WTC11 (cell line): Measurements from ENCODE around the gene SH3D21. TPM values are rescaled to one million over a fixed set of nuclear protein-coding genes. Genes with fewer than 3 reads are reported as not detected.
A peak's percentile ranks its signal among the peaks of the same experiment; 100 is the strongest.

Experiments used
- ATAC-seq: fragments of 200-7000 bp; cut with Tn5 transposase; 2 replicates; pipeline ENCODE4 v1.10.0; 2021; ENCODE audit warnings: mild to moderate bottlenecking, moderate library complexity
- CTCF ChIA-PET: fragments of 300-600 bp; sonication (Branson Sonifier 250); formaldehyde crosslinking; loops from one replicate; lab custom pipeline; 2021; ENCODE audit warnings: antibody characterized with exemption; lab: Charles Lee
- POLR2A ChIA-PET: fragments of 350-600 bp; sonication (Branson Sonifier 250); formaldehyde crosslinking; loops from one replicate; lab custom pipeline; 2021; ENCODE audit warnings: antibody characterized with exemption; lab: Charles Lee
- DNase-seq: peaks from one replicate; pipeline ENCODE4 v3.0.0; 2021; ENCODE audit warnings: low spot score
- H3K27ac Mint-ChIP-seq: 2 replicates; pipeline ENCODE4 v1.8.0; 2021; ENCODE audit warnings: mixed read lengths
- H3K27me3 Mint-ChIP-seq: 2 replicates; pipeline ENCODE4 v1.8.0; 2021; ENCODE audit warnings: low read depth, mild to moderate bottlenecking, moderate library complexity, mixed read lengths
- H3K36me3 Mint-ChIP-seq: 2 replicates; pipeline ENCODE4 v1.8.0; 2021; ENCODE audit warnings: mixed read lengths
- H3K4me1 Mint-ChIP-seq: 2 replicates; pipeline ENCODE4 v1.8.0; 2022; ENCODE audit warnings: mixed read lengths
- H3K4me3 Mint-ChIP-seq: 2 replicates; pipeline ENCODE4 v1.8.0; 2021; ENCODE audit warnings: mild to moderate bottlenecking, moderate library complexity, mixed read lengths
- H3K9me3 Mint-ChIP-seq: 2 replicates; pipeline ENCODE4 v1.8.0; 2021; ENCODE audit warnings: mixed read lengths
- CBFB ChIP-seq: sonication (generic); formaldehyde crosslinking; IDR thresholded peaks from 2 replicates; pipeline ENCODE4 v1.8.1; 2022; ENCODE audit warnings: mild to moderate bottlenecking, low read depth, missing genetic modification reagents
- ELF4 ChIP-seq: sonication (generic); formaldehyde crosslinking; IDR thresholded peaks from 2 replicates; pipeline ENCODE4 v1.8.1; 2022; ENCODE audit warnings: low read depth, mild to moderate bottlenecking, moderate library complexity, missing genetic modification reagents
- EMX1 ChIP-seq: fragments of 250-450 bp; sonication (Bioruptor Pico); IDR thresholded peaks from 2 replicates; pipeline ENCODE4 v1.8.0; 2021; ENCODE audit warnings: mild to moderate bottlenecking
- ESRRA ChIP-seq: sonication (generic); formaldehyde crosslinking; IDR thresholded peaks from 2 replicates; pipeline ENCODE4 v1.8.1; 2022; ENCODE audit warnings: mild to moderate bottlenecking, missing genetic modification reagents, borderline replicate concordance
- FOXK1 ChIP-seq: sonication (generic); formaldehyde crosslinking; IDR thresholded peaks from 2 replicates; pipeline ENCODE4 v1.8.0; 2022; ENCODE audit warnings: mild to moderate bottlenecking, moderate library complexity, missing genetic modification reagents
- HMGA2 ChIP-seq: fragments of 250-450 bp; sonication (Bioruptor Pico); IDR thresholded peaks from 2 replicates; pipeline ENCODE4 v1.4.0; 2021; ENCODE audit warnings: mild to moderate bottlenecking, moderate library complexity
- IRF1 ChIP-seq: sonication (generic); formaldehyde crosslinking; IDR thresholded peaks from 2 replicates; pipeline ENCODE4 v1.8.0; 2023; ENCODE audit warnings: missing genetic modification reagents
- MYBL2 ChIP-seq: sonication (generic); formaldehyde crosslinking; IDR thresholded peaks from 2 replicates; pipeline ENCODE4 v1.8.1; 2023; ENCODE audit warnings: mild to moderate bottlenecking, moderate library complexity, missing genetic modification reagents
- OVOL2 ChIP-seq: fragments of 250-450 bp; sonication (Bioruptor Pico); IDR thresholded peaks from 2 replicates; pipeline ENCODE4 v1.9.0; 2021; ENCODE audit warnings: mild to moderate bottlenecking, borderline replicate concordance
- PRDM15 ChIP-seq: sonication (generic); formaldehyde crosslinking; IDR thresholded peaks from 2 replicates; pipeline ENCODE4 v1.8.0; 2022; ENCODE audit warnings: missing genetic modification reagents
- USF2 ChIP-seq: sonication (generic); formaldehyde crosslinking; IDR thresholded peaks from 2 replicates; pipeline ENCODE4 v1.8.1; 2023; ENCODE audit warnings: mild to moderate bottlenecking, missing genetic modification reagents, moderate library complexity
- ZBTB43 ChIP-seq: sonication (generic); formaldehyde crosslinking; IDR thresholded peaks from 2 replicates; pipeline ENCODE4 v1.8.1; 2023; ENCODE audit warnings: mild to moderate bottlenecking, missing genetic modification reagents
- ZNF121 ChIP-seq: sonication (generic); formaldehyde crosslinking; IDR thresholded peaks from 2 replicates; pipeline ENCODE4 v1.8.0; 2023; ENCODE audit warnings: missing genetic modification reagents
- total RNA-seq: library from RNA; stranded (reverse); gene quantifications from 3 replicates; pipeline ENCODE4 v1.2.3, GENCODE V29; 2021

SH3D21 gene
- total RNA-seq, 1 experiment from 2014 or later: 22.1 TPM

- H3K4me3 Mint-ChIP-seq: no peak overlapping the region
- H3K4me1 Mint-ChIP-seq: peaks cover 8% of the 10 kb centered on the region
- no peaks in the 10 kb centered on the region for H3K27me3 Mint-ChIP-seq
- peaks cover 31% of the 10 kb centered on the region for H3K36me3 Mint-ChIP-seq
- ChIA-PET POLR2A (no interaction called here), CTCF (interaction anchor here (0.9 to 2.8 kb wide), 3 partner anchors 11 to 13 kb away, joined by 3 to 14 read pairs (median 11); no protein-coding TSS in a partner anchor)
- H3K9me3 Mint-ChIP-seq: no peaks in the 10 kb centered on the region
- 0 out of 2 replicates have a peak overlapping the region, but pooled peaks have one; percentile 63 for H3K27ac Mint-ChIP-seq
- ATAC-seq: peak; percentile 66
- TF ChIP-seq MYBL2 (CRISPR knock-in tag) (no peak), USF2 (CRISPR knock-in tag) (peak; percentile 30; the same call in 1 of the 2 replicates)
- DNase-seq: no peak
Observed at GRCh38 chr1:36355811-36356210, 49.6 kb downstream of the SH3D21 start.

- Mint-ChIP-seq H3K36me3 (peaks cover 26% of the 10 kb centered on the region), H3K4me3 (no peak overlapping the region)
- POLR2A ChIA-PET: no interaction called here
Observed at GRCh38 chr1:36358514-36359084, 52.4 kb downstream of the SH3D21 start.

More at GRCh38 chr1:36358514-36359084, 52.4 kb downstream of the SH3D21 start:
- ATAC-seq: no peak
- Mint-ChIP-seq H3K4me1 (no peaks in the 10 kb centered on the region), H3K27me3 (no peaks in the 10 kb centered on the region), H3K9me3 (no peaks in the 10 kb centered on the region), H3K27ac (no peak overlapping the region; the same call in 1 of the 2 replicates)
- TF ChIP-seq PRDM15 (CRISPR knock-in tag) (no peak), ZBTB43 (CRISPR knock-in tag) (no peak), ESRRA (CRISPR knock-in tag) (no peak), CBFB (no peak), FOXK1 (no peak), EMX1 (CRISPR knock-in tag) (no peak), HMGA2 (CRISPR knock-in tag) (no peak), IRF1 (CRISPR knock-in tag) (no peak), OVOL2 (CRISPR knock-in tag) (no peak), ELF4 (CRISPR knock-in tag) (no peak), ZNF121 (no peak)
- CTCF ChIA-PET: interaction anchor here (1.2 to 2.8 kb wide), 3 partner anchors 10 to 209 kb away, joined by 4 to 11 read pairs (median 6); partner anchors contain the start of gene TRAPPC3
- no peak for DNase-seq
